KG1 (cell line): ENCODE results near the gene RNF169.
A peak's percentile ranks its signal among the peaks of the same experiment; 100 is the strongest.

ENCODE experiments used
- DNase-seq: peaks from one replicate; lab custom pipeline; 2025; lab: John Stamatoyannopoulos, UW

Gene RNF169, protein sequence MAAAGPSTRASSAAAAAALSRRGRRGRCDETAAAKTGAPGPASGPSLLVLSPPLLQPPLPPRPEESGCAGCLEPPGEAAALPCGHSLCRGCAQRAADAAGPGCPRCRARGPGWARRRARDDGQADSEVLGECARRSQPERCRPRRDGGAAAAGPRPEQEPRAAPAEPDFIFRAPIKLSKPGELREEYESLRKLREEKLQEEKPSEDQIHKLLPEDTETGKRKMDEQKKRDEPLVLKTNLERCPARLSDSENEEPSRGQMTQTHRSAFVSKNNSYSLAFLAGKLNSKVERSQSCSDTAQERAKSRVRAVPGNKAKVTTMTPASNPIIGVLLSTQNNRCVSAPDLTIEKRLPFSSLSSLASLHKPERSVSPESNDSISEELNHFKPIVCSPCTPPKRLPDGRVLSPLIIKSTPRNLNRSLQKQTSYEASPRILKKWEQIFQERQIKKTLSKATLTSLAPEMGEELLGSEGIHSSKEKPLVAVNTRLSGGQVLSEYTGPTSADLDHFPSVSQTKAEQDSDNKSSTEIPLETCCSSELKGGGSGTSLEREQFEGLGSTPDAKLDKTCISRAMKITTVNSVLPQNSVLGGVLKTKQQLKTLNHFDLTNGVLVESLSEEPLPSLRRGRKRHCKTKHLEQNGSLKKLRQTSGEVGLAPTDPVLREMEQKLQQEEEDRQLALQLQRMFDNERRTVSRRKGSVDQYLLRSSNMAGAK

GRCh38 chr11:74748211-74749126 lies at the start of gene RNF169:
RNF169 (plus strand) TSS chr11:74748849; CDS start chr11:74748881, 32 bp downstream.
- peak; percentile 96 for DNase-seq

DNA sequence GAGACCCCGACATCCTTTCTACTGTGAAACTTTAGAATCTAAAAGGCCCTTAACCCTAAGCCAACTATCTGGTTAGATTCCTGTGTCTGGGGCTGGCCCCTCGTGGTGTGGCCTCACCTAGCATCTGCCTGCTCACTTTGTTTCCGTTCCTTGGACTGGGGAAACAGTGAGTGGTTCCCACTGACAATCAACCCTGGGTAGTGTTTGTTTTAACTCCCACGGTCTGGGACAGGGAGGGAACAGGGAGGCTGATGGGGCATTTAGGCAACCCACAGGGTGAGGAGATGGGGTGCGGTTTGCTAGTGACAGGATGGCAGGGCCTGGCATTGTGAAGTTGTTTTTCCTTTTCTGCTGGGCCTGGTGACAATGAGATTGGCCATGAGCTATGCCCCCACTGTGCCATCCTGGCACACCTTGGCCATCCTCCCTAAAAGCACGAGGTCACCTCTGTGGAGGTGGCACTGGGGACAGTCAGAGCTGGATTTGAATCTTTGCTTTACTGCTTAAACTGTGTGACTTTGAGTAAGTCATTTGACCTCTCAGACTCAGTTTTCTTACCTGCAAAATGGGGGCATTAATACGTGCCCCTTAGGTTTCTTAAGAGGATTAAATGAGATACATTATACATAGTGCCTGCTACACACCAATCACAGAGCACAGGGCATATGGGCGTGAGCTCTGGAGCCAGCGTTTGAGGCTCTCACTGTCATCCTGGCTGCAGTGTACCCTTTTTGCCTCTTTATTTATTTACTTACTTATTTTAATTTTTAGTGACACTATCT lies 48.8 kb upstream of the RNF169 start:
- DNase-seq = no peak

GRCh38 chr11:74701351-74701750 lies 47.3 kb upstream of the RNF169 start:
- no peak for DNase-seq

- peak; percentile 57 for DNase-seq
These were observed 46.2 kb upstream of the RNF169 start for GRCh38 chr11:74702383-74703007.

- no peak for DNase-seq
These were observed 45.4 kb upstream of the RNF169 start for GRCh38 chr11:74703211-74703610.

DNA sequence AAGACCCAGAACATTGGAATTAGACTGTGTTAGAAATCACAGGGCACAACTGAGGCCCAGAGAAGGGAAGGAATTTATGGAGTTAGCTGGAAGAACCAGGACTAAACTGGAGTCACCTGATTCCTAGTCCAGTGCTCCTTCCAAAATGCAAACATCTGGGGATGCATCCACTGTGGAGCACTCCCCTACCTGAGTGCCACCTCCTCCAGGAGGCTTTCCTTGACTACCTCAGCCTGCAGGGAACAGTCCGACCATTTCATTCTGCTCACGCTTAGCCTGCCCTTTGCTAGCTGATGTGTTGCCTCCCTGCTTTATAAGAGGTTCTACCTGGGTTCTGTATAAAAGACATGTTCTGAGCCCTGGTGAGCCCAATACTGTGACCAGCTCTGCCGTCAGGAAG lies 41.5 kb upstream of the RNF169 start:
- DNase-seq = no peak

DNA sequence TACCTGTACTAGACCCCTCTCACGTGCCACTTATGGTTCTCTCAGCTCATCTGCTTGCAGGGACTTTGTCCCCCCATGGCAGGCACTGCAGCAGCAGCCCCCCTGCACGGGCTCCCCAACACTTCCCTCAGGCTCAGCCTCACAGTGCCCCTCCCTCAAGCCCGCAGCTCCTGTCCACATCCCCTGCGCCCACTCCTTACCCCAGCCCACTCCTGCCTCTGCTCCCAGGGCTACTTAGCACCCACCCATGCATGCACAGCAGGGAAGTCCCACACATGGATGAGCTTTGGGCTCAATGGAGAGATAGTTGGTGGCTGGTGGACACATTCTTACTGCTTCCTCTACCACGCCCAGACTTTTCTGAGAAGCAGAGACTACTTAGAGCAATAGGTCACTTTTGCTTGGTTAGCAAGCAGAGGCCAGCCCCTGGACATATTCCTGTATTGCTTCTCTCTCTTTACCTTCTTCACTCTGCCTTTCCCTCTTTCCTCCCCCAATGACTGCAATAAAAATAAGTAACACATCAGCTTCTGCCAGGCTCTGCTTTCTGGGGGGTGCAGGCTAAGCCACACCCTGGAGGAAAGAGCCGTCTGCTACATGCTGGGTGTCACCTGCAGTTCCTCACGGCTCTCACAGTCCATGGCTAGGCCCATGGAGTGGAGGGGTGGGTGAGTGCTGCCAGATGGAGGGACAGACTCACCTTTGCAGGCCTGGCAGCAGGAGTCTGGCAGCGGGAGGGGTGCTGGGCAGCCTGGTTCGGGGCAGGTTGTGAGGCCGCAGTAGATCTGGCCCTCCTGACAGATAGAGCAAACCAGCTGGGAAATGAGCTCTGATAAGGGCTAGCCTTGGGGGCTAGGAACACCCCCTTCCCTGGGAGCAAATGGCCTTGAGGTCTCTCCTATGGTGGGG lies 40.8 kb upstream of the RNF169 start:
- no peak for DNase-seq

DNA sequence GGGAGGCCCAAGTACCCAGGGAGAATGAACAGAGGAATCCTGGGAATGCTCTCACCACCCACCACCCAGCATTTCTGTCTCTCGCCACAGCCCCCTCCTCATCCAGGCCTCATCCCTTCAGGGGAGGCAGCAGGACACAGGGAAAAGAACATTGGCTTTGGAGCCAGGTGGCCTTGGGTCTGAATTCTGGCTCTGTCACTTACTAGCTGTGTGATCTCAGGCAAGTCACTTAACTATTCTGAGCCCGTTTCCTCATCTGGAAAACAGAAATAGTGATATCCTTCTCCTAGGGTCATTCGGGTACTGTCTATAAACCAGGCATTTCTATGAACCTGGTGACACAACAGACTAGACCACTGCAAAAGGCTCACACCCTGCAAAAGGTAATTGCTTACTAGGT lies 39.5 kb upstream of the RNF169 start:
- DNase-seq = no peak

GRCh38 chr11:74710281-74710938 lies 38.2 kb upstream of the RNF169 start:
- no peak for DNase-seq

GRCh38 chr11:74713686-74714085 lies 35.0 kb upstream of the RNF169 start:
- DNase-seq = no peak

- no peak for DNase-seq
These were observed 33.7 kb upstream of the RNF169 start for GRCh38 chr11:74714904-74715303.

DNA sequence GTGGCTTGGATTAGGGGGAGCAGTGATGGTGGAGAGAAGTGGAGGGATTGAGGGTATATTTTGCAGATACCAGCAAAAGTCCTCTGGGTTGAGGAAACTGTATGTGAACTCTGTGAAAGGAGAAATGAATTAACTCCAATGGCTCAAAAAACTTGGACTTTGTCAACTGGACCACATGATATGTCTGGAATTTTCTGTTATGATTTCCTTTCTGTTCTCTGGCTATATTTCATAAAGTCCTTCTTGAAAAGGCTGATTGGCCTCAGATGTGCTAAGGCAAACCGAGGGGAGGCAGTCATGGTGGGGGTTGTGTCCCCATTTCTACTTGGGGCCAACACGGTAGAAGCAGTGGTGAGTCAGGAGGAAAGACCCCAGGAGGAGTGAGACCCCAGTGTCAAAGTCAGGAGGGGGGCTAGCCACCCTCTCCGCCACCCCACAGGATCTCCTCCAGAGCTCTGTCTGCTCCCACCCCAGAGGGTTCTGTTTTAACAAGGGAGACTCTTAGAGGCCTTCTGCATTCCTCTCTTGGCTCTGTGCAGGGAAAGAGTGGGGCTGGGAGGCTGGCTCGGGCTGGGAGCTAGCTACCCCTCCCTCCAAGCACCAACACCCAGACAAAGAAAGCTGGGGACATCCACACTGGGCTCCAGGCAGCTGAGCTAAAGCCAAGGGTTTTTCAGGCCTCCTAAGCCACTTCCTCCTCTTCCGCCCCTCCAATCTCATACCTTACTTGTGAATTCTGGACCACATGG lies 31.3 kb upstream of the RNF169 start:
- no peak for DNase-seq

DNA sequence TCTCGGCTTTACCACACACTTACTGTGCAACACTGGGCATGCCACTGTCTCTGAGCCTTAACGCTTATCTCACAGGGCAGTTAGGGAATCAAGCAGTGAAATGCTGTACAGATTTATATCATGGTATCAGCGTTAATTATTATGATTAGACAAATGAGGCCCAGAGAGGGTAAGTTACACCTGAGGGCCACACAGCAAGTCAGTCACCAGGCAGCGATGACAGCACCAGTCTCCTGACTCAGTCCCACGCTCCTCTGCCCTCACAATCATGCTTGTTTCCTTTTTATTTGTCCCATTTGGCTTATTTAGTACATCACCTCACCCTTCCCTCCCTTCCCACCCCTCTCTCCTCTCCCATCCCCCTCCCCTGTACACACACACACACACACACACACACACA lies 29.6 kb upstream of the RNF169 start:
- no peak for DNase-seq

DNA sequence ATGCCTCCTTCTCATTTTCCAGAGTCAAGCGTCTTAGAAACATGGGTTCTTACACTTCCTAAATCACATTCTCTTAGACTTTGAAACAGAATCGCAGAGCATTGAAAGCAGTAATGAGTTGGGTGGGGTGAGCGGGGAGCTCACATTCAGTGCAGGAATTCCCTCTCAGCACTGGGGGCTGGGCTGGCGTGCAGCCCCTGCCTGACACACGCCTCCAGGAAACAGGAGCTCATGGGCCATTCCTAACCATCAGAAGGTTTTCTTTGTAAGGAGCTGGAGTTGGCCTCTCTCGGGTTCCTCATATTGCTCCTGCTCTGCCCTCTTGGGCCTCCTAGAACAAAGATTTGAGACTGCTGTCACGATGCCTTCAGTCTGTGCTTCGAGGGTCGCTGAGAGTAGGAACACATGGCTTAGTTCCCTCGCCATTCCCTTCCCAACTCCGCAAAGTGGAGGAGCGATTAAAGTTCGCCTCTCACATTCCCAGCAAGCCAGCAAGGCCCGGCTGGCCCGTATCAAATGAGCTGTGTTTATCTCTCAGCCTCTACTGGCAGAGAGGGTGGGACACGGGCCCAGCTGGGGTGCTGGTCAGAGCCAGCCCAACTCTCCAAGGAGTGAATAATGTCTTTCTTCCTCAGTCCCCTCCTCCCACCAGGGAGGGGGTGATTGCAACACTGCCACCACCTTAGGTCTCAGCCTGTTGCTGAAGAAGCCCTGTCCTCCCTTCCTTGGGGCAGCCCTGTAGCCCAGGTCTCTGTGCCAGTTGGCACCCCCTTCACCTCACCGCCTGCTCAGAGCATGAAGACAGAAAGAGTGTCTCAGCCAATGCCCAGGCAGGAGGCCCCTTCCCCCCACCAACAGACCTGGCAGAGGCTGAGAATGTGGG lies 27.8 kb upstream of the RNF169 start:
- DNase-seq = no peak

DNA sequence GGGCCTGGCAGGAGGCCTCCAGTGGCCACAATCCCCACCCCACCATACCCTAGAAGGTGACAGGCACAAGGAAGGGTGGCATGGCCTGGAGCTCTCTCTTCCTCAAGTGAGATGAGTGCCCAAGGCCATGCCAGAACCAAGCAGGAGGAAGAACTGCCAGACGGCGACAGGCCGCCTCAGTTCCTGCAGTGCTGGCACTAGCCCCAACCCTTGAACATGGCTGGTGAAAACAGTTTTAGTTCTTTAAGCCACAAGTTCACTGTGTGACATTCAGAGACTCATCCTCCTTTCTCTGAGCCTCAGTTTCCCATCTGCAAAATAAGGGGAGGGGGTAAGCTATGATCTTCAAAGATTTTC lies 27.2 kb upstream of the RNF169 start:
- DNase-seq = no peak

DNA sequence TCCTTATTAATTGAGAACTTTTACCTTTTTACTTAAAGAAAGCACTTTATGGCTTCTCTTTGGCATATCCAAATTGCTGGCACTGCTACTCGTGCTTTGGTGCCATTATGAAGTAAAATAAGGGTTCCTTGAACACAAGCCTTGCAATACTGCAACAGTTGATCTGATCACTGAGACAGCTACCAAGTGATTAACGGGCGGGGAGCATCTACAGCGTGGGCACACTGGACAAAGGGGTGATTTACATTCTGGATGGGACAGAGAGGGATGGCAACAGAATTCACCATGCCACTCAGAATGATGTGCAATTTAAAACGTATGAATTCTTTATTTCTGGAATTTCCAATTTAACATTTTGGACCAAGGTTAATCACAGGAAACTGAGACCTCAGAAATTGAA lies 25.1 kb upstream of the RNF169 start:
- DNase-seq = no peak

GRCh38 chr11:74725701-74726100 lies 22.9 kb upstream of the RNF169 start:
- DNase-seq = no peak
